GM12801 (cell line): ENCODE results near the gene PTPN7.

Source experiments
- TF ChIP-seq, protein P1 (sequence below): IDR thresholded peaks from one replicate; pipeline ENCODE4 v1.5.1; 2011; ENCODE audit warnings: control low read depth; ENCODE audit not compliant: insufficient read length; ENCODE audit errors: extremely low read depth

The PTPN7 gene

DNA sequence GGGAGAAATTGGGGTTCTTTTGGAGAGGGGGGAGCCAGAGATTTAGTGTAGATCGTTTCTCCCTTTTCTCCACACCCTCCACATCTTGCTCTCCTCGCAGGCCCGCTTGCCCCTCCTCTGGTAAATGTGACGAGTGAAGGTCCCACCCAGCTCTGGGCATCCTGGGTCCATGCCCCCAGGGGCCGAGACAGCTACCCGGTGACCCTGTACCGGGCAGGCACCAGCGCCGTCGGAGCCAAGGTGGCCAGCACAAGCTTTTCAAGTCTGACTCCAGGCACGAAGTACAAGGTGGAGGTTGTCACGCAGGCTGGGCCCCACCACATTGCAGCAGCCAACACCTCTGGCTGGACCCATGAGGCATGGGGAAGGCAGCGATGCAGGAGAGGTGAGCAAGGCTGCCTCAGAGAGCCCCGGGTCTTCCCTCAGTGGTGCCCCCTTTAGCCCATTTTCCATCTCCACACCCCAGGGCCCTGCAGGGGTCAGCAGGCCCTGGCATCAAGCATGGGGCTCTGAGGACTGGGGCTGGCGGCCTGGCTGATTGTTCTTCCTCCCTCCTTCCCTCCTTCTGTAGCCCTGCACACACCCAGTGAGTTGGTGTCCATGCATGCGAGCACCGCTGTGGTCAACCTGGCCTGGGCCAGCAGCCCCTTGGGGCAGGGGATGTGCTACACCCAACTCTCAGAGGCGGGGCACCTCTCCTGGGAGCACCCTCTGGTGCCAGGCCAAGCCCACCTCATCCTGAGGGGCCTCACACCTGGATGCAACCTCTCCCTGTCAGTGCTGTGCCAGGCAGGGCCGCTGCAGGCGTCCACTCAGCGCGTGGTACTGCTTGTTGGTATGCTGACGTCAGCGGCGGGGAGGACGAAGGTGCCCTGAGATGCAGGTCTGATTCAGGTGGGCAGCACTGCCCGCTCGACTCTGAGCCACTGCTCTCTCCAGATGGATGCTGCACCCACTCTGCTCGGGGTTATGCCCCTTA lies 16.8 kb upstream of the PTPN7 start:
- TF ChIP-seq, protein P1, sequence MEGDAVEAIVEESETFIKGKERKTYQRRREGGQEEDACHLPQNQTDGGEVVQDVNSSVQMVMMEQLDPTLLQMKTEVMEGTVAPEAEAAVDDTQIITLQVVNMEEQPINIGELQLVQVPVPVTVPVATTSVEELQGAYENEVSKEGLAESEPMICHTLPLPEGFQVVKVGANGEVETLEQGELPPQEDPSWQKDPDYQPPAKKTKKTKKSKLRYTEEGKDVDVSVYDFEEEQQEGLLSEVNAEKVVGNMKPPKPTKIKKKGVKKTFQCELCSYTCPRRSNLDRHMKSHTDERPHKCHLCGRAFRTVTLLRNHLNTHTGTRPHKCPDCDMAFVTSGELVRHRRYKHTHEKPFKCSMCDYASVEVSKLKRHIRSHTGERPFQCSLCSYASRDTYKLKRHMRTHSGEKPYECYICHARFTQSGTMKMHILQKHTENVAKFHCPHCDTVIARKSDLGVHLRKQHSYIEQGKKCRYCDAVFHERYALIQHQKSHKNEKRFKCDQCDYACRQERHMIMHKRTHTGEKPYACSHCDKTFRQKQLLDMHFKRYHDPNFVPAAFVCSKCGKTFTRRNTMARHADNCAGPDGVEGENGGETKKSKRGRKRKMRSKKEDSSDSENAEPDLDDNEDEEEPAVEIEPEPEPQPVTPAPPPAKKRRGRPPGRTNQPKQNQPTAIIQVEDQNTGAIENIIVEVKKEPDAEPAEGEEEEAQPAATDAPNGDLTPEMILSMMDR, result no peak

DNA sequence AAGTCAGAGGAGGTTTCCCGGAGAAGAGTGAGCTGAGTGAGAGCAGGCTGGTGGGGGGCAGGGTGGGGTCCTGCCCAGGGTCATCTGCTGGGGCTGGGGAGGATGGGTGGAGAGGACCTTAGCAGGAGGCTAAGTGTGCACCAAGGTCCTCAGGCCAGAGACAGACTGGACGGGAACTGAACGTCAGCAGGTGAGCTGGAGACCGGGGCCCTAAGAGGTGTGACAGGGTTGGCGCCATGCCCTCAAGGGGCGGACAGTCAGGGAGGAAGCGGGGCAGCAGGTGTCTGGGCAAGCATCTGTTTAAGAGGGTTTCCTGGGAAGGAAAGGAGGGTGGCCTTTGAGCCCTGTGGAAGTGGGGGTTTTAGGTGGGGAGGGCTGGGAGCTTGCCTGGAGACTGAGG lies 13.6 kb upstream of the PTPN7 start:
- TF ChIP-seq, protein P1, result no peak

DNA sequence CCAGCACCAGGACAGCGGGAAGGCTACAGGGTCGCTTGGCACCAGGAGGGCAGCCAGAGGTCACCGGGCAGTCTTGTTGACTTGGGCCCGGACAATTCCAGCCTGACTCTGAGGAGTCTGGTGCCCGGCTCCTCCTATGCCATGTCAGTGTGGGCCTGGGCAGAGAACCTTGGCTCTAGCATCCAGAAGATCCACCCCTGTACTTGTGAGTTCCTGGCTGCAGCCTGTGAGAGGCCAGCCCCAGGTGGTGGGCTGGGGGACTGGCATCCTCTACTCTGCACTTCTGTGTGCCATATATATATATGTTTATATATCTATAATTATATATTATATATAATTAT lies 11.6 kb upstream of the PTPN7 start:
- TF ChIP-seq, protein P1, result no peak

DNA sequence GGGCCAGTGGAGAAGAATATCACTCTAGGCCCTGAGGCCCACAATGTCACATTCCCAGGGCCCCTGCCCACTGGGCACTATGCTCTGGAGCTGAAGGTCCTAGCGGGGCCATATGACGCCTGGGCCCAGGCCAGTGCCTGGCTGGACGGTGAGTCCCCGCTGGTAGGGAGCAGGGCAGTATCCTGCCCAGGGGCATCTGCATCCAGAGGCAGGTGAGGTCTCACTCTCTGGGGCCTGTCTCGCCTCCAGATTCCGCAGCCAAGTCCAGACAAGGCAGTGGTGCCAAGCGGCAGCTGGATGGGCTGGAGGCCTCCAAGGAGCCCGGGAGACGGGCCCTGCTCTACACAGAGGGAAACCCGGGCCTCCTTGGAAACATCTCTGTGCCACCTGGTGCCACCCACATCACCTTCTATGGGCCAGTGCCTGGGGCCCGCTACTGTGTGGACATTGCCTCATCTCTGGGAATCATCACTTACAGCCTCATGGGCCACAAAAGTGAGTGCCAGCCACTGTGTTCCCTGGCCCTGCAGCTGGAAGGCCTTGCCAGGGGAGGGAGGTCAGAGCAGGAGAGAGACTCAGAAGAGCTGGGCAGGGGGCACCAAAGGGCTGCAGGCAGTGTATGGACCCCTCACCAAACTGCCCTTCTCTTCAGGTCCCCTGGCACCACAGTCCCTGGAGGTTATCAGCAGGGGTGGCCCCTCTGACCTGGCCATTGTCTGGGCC lies 11.1 kb upstream of the PTPN7 start:
- TF ChIP-seq, protein P1, result no peak

DNA sequence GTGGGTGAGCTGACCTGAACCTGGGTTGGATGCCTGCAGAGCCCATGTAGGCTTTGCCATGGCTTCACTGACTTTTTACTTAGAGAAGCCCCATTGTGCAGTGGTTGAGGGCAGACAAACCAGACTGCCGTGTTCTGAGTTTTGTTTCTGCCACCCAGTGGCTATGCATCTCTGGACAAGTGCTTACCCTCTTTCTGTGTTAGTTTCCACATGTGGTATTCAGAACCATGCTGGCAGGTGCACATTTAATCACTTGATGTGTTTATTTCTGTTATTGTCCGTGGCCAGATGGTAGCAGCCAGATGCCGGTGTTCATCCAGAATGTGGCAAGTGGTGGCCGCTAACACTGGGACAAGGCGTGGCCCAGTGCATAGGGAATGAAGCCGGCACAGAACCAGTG lies 10.3 kb upstream of the PTPN7 start:
- TF ChIP-seq, protein P1, result no peak

DNA sequence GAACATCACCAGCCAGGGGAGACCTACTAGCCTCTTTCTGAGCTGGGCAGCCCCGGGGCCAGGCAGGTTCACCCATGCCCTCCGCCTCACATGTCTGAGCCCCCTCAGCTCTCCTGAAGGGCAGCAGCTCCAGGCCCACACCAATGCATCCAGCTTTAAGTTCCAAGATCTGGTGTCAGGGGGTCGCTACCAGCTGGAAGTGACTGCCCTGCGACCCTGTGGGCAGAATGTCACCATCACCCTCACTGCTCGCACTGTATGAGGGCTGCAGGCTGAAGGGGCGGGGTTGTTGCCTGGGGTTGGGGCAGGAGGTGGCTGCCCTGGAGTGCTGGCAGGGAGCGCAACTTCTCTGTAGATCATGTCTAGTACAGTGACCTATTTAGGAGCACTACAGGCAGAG lies 8.5 kb upstream of the PTPN7 start:
- TF ChIP-seq, protein P1, result no peak

DNA sequence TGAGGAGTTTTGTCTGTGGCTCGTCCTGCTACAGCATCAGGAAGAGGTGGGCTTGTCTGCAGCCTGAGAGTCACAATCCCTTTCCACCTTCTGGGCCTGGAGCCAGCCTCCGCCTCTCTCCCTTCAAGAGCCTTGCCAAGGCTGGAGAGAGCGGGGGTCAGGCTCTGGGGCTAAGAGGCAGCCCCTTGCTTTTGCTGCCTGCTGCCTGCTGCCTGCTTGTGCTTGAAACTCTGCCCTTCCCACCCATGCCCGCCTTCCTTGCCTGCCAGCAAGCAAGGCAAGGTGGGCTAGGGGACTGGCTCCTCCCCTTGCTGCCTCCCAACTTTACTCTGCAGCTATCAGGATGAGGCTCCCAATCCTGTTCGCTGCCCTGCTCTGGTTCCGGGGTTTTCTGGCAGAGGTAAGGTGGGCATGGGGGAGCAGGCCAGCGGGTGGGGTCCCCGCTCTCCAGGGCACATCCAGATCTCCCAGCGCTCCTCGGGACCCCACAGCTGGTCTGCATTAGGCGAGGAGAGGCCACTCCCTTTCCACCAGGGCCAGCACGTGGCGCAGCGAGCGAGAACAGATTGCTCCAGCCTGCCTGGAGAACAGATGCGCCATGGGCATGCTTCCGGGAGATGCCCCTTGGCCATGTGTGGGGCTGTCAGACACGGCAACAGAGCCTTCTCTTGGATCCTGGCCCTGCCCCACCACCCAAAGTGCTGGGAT lies 7.5 kb upstream of the PTPN7 start:
- TF ChIP-seq, protein P1, result no peak
